ENCODE data around the gene LRRN4CL. TPM values are rescaled to one million over a fixed set of nuclear protein-coding genes. Genes with fewer than 3 reads are reported as not detected.

Gene LRRN4CL
- total and polyA plus RNA-seq, 2 donors, result 10.9 to 16.7 TPM

- no peak overlapping the region for H3K4me3 ChIP-seq (ENCODE audit: low read depth, low read length)
- 78% methylated on average over 2 of the region's 2 CpGs for WGBS
Observed at GRCh38 chr11:62719302-62719978, 30.1 kb upstream of the LRRN4CL start.

GRCh38 chr11:62716816-62717215 lies 27.5 kb upstream of the LRRN4CL start:
- Histone ChIP-seq H3K4me1 (ENCODE audit: insufficient read depth) (no peaks in the 10 kb centered on the region), H3K4me3 (ENCODE audit: low read depth, low read length) (no peak overlapping the region), H3K27ac (ENCODE audit: low read depth) (no peak overlapping the region), H3K36me3 (ENCODE audit: insufficient read depth) (peaks cover 22% of the 10 kb centered on the region)
- WGBS, result 95% methylated on average over 11 of the region's 11 CpGs
- no peak for DNase-seq (ENCODE audit: extremely low spot score)

More at GRCh38 chr11:62719302-62719978, 30.1 kb upstream of the LRRN4CL start:
- H3K36me3 ChIP-seq (ENCODE audit: insufficient read depth), result peaks cover 27% of the 10 kb centered on the region
- no peak for DNase-seq (ENCODE audit: extremely low spot score)
- H3K4me1 ChIP-seq (ENCODE audit: insufficient read depth), result peaks cover 4% of the 10 kb centered on the region
- H3K27ac ChIP-seq (ENCODE audit: low read depth), result no peak overlapping the region

GRCh38 chr11:62716206-62716605 lies 26.9 kb upstream of the LRRN4CL start:
- 89% methylated on average over 5 of the region's 5 CpGs for WGBS
- DNase-seq (ENCODE audit: extremely low spot score), result no peak
- H3K4me1 ChIP-seq (ENCODE audit: insufficient read depth), result no peaks in the 10 kb centered on the region
- no peak overlapping the region for H3K27ac ChIP-seq (ENCODE audit: low read depth)
- no peak overlapping the region for H3K4me3 ChIP-seq (ENCODE audit: low read depth, low read length)
- H3K36me3 ChIP-seq (ENCODE audit: insufficient read depth), result peaks cover 22% of the 10 kb centered on the region

GRCh38 chr11:62715150-62716130 lies 26.1 kb upstream of the LRRN4CL start:
- H3K4me1 ChIP-seq (ENCODE audit: insufficient read depth), result no peaks in the 10 kb centered on the region
- 90% methylated on average over 24 of the region's 24 CpGs for WGBS
- H3K27ac ChIP-seq (ENCODE audit: low read depth), result no peak overlapping the region
- DNase-seq (ENCODE audit: extremely low spot score), result no peak
- no peak overlapping the region for H3K4me3 ChIP-seq (ENCODE audit: low read depth, low read length)
- peaks cover 17% of the 10 kb centered on the region for H3K36me3 ChIP-seq (ENCODE audit: insufficient read depth)

- DNase-seq (ENCODE audit: extremely low spot score), result no peak
- 88% methylated on average over 2 of the region's 2 CpGs for WGBS
Observed at GRCh38 chr11:62713343-62713742, 24.0 kb upstream of the LRRN4CL start.

GRCh38 chr11:62712861-62713260 lies 23.5 kb upstream of the LRRN4CL start:
- DNase-seq (ENCODE audit: extremely low spot score), result no peak
- H3K36me3 ChIP-seq (ENCODE audit: insufficient read depth), result peaks cover 9% of the 10 kb centered on the region
- H3K4me1 ChIP-seq (ENCODE audit: insufficient read depth), result no peaks in the 10 kb centered on the region
- no peak overlapping the region for H3K27ac ChIP-seq (ENCODE audit: low read depth)
- 59% methylated on average over 3 of the region's 3 CpGs for WGBS
- no peak overlapping the region for H3K4me3 ChIP-seq (ENCODE audit: low read depth, low read length)

More at GRCh38 chr11:62713343-62713742, 24.0 kb upstream of the LRRN4CL start:
- Histone ChIP-seq H3K27ac (ENCODE audit: low read depth) (no peak overlapping the region), H3K4me3 (ENCODE audit: low read depth, low read length) (no peak overlapping the region), H3K36me3 (ENCODE audit: insufficient read depth) (peaks cover 10% of the 10 kb centered on the region), H3K4me1 (ENCODE audit: insufficient read depth) (no peaks in the 10 kb centered on the region)

- Histone ChIP-seq H3K36me3 (ENCODE audit: insufficient read depth) (peaks cover 7% of the 10 kb centered on the region), H3K4me3 (ENCODE audit: low read depth, low read length) (no peak overlapping the region), H3K27ac (ENCODE audit: low read depth) (no peak overlapping the region), H3K4me1 (ENCODE audit: insufficient read depth) (no peaks in the 10 kb centered on the region)
- no peak for DNase-seq (ENCODE audit: extremely low spot score)
- WGBS, result 72% methylated on average over 6 of the region's 6 CpGs
Observed at GRCh38 chr11:62712276-62712812, 23.0 kb upstream of the LRRN4CL start.

- H3K4me3 ChIP-seq (ENCODE audit: low read depth, low read length), result peak overlapping the region; percentile 34
- peak overlapping the region; percentile 89 for H3K27ac ChIP-seq (ENCODE audit: low read depth)
- DNase-seq (ENCODE audit: extremely low spot score), result no peak
- no peaks in the 10 kb centered on the region for H3K4me1 ChIP-seq (ENCODE audit: insufficient read depth)
- no peaks in the 10 kb centered on the region for H3K36me3 ChIP-seq (ENCODE audit: insufficient read depth)
- WGBS, result 41% methylated on average over 7 of the region's 7 CpGs
Observed at GRCh38 chr11:62710001-62710345, 20.6 kb upstream of the LRRN4CL start.

- Histone ChIP-seq H3K4me1 (ENCODE audit: insufficient read depth) (no peaks in the 10 kb centered on the region), H3K36me3 (ENCODE audit: insufficient read depth) (no peaks in the 10 kb centered on the region), H3K4me3 (ENCODE audit: low read depth, low read length) (peak overlapping the region; percentile 40), H3K27ac (ENCODE audit: low read depth) (peak overlapping the region; percentile 89)
- 1% methylated on average over 47 of the region's 47 CpGs for WGBS
- peak; percentile 97 for DNase-seq (ENCODE audit: extremely low spot score)
Observed at GRCh38 chr11:62709247-62710000, 20.1 kb upstream of the LRRN4CL start.

GRCh38 chr11:62708793-62709192 lies 19.5 kb upstream of the LRRN4CL start:
- DNase-seq (ENCODE audit: extremely low spot score), result no peak
- Histone ChIP-seq H3K27ac (ENCODE audit: low read depth) (peak overlapping the region; percentile 82), H3K4me3 (ENCODE audit: low read depth, low read length) (peak overlapping the region; percentile 40), H3K36me3 (ENCODE audit: insufficient read depth) (no peaks in the 10 kb centered on the region), H3K4me1 (ENCODE audit: insufficient read depth) (no peaks in the 10 kb centered on the region)
- 6% methylated on average over 7 of the region's 7 CpGs for WGBS

GRCh38 chr11:62708392-62708791 lies 19.1 kb upstream of the LRRN4CL start:
- 73% methylated on average over 5 of the region's 5 CpGs for WGBS
- no peaks in the 10 kb centered on the region for H3K36me3 ChIP-seq (ENCODE audit: insufficient read depth)
- H3K27ac ChIP-seq (ENCODE audit: low read depth), result peak overlapping the region; percentile 82
- no peaks in the 10 kb centered on the region for H3K4me1 ChIP-seq (ENCODE audit: insufficient read depth)
- DNase-seq (ENCODE audit: extremely low spot score), result no peak
- peak overlapping the region; percentile 40 for H3K4me3 ChIP-seq (ENCODE audit: low read depth, low read length)

- peak; percentile 43 for DNase-seq (ENCODE audit: extremely low spot score)
- Histone ChIP-seq H3K36me3 (ENCODE audit: insufficient read depth) (no peaks in the 10 kb centered on the region), H3K27ac (ENCODE audit: low read depth) (no peak within 1 kb of the TSS), H3K4me1 (ENCODE audit: insufficient read depth) (no peaks in the 10 kb centered on the region), H3K4me3 (ENCODE audit: low read depth, low read length) (peak within 1 kb of the TSS; percentile 69)
- 74% methylated on average over 10 of the region's 10 CpGs for WGBS
Observed at GRCh38 chr11:62707277-62707861, 18.0 kb upstream of the LRRN4CL start, which contains the start of the genes BSCL2 and GNG3. Gene BSCL2, minus strand, starts transcription at chr11:62707424. Its CDS starts 229 bp downstream, at chr11:62707195. Gene GNG3, plus strand, starts transcription at chr11:62707676. Its CDS starts 620 bp downstream, at chr11:62708296.

GRCh38 chr11:62706850-62707247 lies 17.5 kb upstream of the LRRN4CL start:
- no peaks in the 10 kb centered on the region for H3K4me1 ChIP-seq (ENCODE audit: insufficient read depth)
- no peak overlapping the region for H3K27ac ChIP-seq (ENCODE audit: low read depth)
- 73% methylated on average over 8 of the region's 8 CpGs for WGBS
- H3K36me3 ChIP-seq (ENCODE audit: insufficient read depth), result no peaks in the 10 kb centered on the region
- no peak for DNase-seq (ENCODE audit: extremely low spot score)
- H3K4me3 ChIP-seq (ENCODE audit: low read depth, low read length), result peak overlapping the region; percentile 69

Data from urinary bladder (tissue), 4 donors.